ENCODE measurements around the gene FKBP1B.

Gene FKBP1B

DNA sequence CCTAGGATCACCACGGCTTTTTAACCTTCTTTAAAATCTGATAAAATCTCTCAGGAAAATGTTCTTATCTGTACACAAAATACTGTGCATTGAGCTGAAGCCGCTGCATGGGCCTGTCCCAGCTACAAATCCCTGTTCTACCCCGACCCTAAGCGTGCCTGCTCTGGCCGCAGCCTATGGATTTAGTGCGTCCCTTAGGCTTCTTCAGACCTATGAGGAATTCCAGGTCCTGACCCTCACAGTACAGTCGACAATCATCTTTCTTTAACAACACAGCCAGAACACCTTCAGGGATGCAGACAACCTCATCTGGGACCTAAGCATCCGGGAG is 1.9 kb upstream of the FKBP1B start:
- peak overlapping the region; percentile 44 for H3K9ac ChIP-seq (ENCODE audit: low read length)
- H3K79me2 ChIP-seq (ENCODE audit: control insufficient read depth, insufficient read depth, low read length, poor library complexity) = peaks cover 5% of the 10 kb centered on the region
- peaks cover 3 to 4% of the 10 kb centered on the region in 2 experiments for H3K4me1 ChIP-seq (ENCODE audit: control insufficient read depth in 1 of 2, insufficient read depth in 2 of 2, low read length in 2 of 2)
- H3K23ac ChIP-seq (ENCODE audit: low read length) = no peak overlapping the region
- peaks cover 3% of the 10 kb centered on the region for H3K9me3 ChIP-seq (ENCODE audit: insufficient read depth, low read depth, low read length)
- H3K27me3 ChIP-seq (ENCODE audit: insufficient read depth, low read length) = no peaks in the 10 kb centered on the region
- no peaks in the 10 kb centered on the region for H3K36me3 ChIP-seq (ENCODE audit: control insufficient read depth in 1 of 2, insufficient read depth in 2 of 2, low read length in 2 of 2)
- no peak overlapping the region for H3K27ac ChIP-seq (ENCODE audit: low read depth, low read length)
- peak overlapping the region; percentile 58 for H4K91ac ChIP-seq (ENCODE audit: low read depth, low read length)
- H3K4me3 ChIP-seq (ENCODE audit: low read depth, low read length) = no peak overlapping the region
- H2BK120ac ChIP-seq (ENCODE audit: insufficient read depth, low read length, poor library complexity) = peak overlapping the region; percentile 53
- H2BK12ac ChIP-seq (ENCODE audit: low read length) = no peak overlapping the region
- no peak overlapping the region for H3K14ac ChIP-seq (ENCODE audit: low read length)
- no peak overlapping the region for H2AK5ac ChIP-seq (ENCODE audit: low read length)
- H3K4me2 ChIP-seq (ENCODE audit: low read length) = peak overlapping the region; percentile 28
- H4K8ac ChIP-seq (ENCODE audit: low read depth, low read length) = peak overlapping the region; percentile 91
- H3K4ac ChIP-seq (ENCODE audit: low read depth, low read length) = no peak overlapping the region
- peak overlapping the region; percentile 89 for H2AFZ ChIP-seq (ENCODE audit: insufficient read depth, low read length, poor library complexity)
- H2BK5ac ChIP-seq (ENCODE audit: low read depth, low read length, poor library complexity) = no peak overlapping the region
- H3K79me1 ChIP-seq (ENCODE audit: low read length) = peaks cover 6% of the 10 kb centered on the region
- no peak overlapping the region for H3K18ac ChIP-seq (ENCODE audit: low read length)
- WGBS (ENCODE audit: extremely low coverage, insufficient coverage, insufficient read length) = no CpG with 5 or more reads among the region's 8 CpGs
- DNase-seq = no peak
- H4K12ac ChIP-seq (ENCODE audit: low read depth, low read length) = peak overlapping the region; percentile 97

DNA sequence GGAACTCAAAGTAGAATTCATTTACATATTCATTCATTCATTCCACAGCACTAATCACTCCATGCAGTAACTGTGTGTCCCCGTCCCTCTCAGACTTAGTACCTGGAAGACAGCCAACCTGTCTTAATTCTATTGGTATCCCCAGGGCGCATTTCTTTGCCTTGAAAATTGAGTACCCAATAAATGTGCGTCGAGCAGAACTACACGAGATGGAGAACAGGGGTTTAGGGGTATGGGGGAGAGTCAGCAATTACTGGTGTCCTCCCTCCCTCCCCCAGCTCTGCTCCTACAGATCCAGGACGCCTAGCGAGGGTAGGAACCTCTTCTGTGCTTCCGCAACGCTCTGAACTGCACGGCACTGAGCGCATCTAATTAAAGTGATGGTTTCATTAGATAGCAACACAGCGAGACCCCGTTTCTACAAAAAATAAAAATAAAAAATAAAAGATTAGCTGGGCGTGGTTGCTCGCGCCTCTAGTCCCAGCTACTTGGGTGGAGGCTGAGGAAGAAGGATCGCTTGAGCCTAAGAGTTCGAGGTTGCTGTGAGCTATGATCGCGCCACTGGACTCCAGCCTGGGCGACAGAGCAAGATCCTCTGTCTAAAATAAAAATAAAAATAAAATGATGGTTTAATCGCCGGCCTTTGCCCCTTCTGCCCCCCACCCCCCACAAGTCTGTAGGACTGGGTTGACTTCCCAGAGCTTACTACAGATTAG is 614 bp upstream of the FKBP1B start:
- Histone ChIP-seq H2BK12ac (ENCODE audit: low read length) (no peak overlapping the region), H2BK5ac (ENCODE audit: low read depth, low read length, poor library complexity) (no peak overlapping the region), H3K14ac (ENCODE audit: low read length) (no peak overlapping the region), H3K27me3 (ENCODE audit: insufficient read depth, low read length) (no peaks in the 10 kb centered on the region), H3K79me2 (ENCODE audit: control insufficient read depth, insufficient read depth, low read length, poor library complexity) (peaks cover 5% of the 10 kb centered on the region), H3K18ac (ENCODE audit: low read length) (no peak overlapping the region), H3K9me3 (ENCODE audit: insufficient read depth, low read depth, low read length) (peaks cover 3% of the 10 kb centered on the region), H2AK5ac (ENCODE audit: low read length) (no peak overlapping the region), H2AFZ (ENCODE audit: insufficient read depth, low read length, poor library complexity) (peak overlapping the region; percentile 70), H3K23ac (ENCODE audit: low read length) (no peak overlapping the region), H3K4me1 (ENCODE audit: control insufficient read depth in 1 of 2, insufficient read depth in 2 of 2, low read length in 2 of 2) (peaks cover 3 to 4% of the 10 kb centered on the region in 2 experiments), H3K4ac (ENCODE audit: low read depth, low read length) (no peak overlapping the region), H3K27ac (ENCODE audit: low read depth, low read length) (no peak overlapping the region), H3K4me2 (ENCODE audit: low read length) (peak overlapping the region; percentile 81), H3K79me1 (ENCODE audit: low read length) (peaks cover 6% of the 10 kb centered on the region), H4K91ac (ENCODE audit: low read depth, low read length) (no peak overlapping the region), H3K9ac (ENCODE audit: low read length) (no peak overlapping the region), H3K4me3 (ENCODE audit: low read depth, low read length) (no peak overlapping the region), H4K8ac (ENCODE audit: low read depth, low read length) (no peak overlapping the region), H4K12ac (ENCODE audit: low read depth, low read length) (no peak overlapping the region), H3K36me3 (ENCODE audit: control insufficient read depth in 1 of 2, insufficient read depth in 2 of 2, low read length in 2 of 2) (no peaks in the 10 kb centered on the region), H2BK120ac (ENCODE audit: insufficient read depth, low read length, poor library complexity) (no peak overlapping the region)
- no peak for DNase-seq
- no CpG with 5 or more reads among the region's 23 CpGs for WGBS (ENCODE audit: extremely low coverage, insufficient coverage, insufficient read length)

DNA sequence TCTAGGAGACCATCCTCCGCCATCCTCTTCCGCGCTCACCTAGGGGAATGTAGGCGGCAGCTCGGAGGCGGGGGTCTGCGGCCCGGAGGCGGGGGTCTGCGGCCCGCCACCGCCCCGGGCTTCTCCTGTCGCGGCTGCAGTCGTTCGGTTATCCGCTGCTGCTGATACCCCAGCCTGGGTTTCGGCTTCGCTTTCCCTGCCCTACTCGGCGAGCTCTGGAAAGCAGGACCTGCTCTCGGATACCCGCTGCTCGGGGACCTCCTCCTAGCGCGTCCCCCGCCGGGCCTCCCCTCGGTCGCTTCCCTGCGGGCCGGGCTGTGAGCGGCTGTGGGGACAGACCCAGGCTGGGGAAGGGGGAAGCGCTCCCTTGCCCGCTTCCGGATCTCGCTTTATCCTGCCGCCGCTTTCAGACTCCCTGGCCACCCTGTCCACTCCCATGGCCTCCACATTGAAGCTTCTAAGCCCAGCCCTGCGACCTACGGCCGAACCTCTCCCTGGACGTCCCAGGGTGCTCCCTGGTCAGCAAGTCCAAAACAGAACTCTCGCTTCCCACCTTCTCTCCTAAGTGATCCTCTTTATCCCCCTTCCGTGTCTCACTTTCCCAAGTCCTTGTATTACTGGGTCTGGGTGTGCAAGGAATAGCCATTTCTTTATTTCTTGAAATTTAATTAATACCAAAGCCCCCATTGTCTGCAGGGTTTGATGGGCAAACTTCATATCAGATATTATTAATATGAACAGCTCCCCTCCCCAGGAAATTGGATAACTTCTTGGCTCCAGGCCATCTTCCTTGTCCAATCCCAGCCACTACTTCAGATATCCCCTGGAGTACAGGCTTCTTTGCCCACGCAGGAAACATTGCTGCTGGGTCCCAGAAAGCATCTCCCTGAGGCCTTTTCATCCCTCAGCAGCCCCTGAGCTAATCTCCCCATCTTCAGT is 769 bp downstream of the FKBP1B start:
- H2BK120ac ChIP-seq (ENCODE audit: insufficient read depth, low read length, poor library complexity) = no peak overlapping the region
- H3K4ac ChIP-seq (ENCODE audit: low read depth, low read length) = peak overlapping the region; percentile 16
- peak overlapping the region; percentile 80 for H4K12ac ChIP-seq (ENCODE audit: low read depth, low read length)
- peaks cover 3 to 4% of the 10 kb centered on the region in 2 experiments for H3K4me1 ChIP-seq (ENCODE audit: control insufficient read depth in 1 of 2, insufficient read depth in 2 of 2, low read length in 2 of 2)
- H2AK5ac ChIP-seq (ENCODE audit: low read length) = no peak overlapping the region
- H3K9me3 ChIP-seq (ENCODE audit: insufficient read depth, low read depth, low read length) = peaks cover 3% of the 10 kb centered on the region
- peak overlapping the region; percentile 10 for H3K9ac ChIP-seq (ENCODE audit: low read length)
- H2AFZ ChIP-seq (ENCODE audit: insufficient read depth, low read length, poor library complexity) = peak overlapping the region; percentile 94
- no CpG with 5 or more reads among the region's 47 CpGs for whole genome bisulfite sequencing (ENCODE audit: extremely low coverage, insufficient coverage, insufficient read length)
- no peaks in the 10 kb centered on the region for H3K27me3 ChIP-seq (ENCODE audit: insufficient read depth, low read length)
- H3K79me2 ChIP-seq (ENCODE audit: control insufficient read depth, insufficient read depth, low read length, poor library complexity) = peaks cover 5% of the 10 kb centered on the region
- H2BK12ac ChIP-seq (ENCODE audit: low read length) = no peak overlapping the region
- H3K23ac ChIP-seq (ENCODE audit: low read length) = no peak overlapping the region
- H3K18ac ChIP-seq (ENCODE audit: low read length) = peak overlapping the region; percentile 50
- H3K4me3 ChIP-seq (ENCODE audit: low read depth, low read length) = peak overlapping the region; percentile 78
- H4K91ac ChIP-seq (ENCODE audit: low read depth, low read length) = peak overlapping the region; percentile 32
- peak overlapping the region; percentile 71 for H4K8ac ChIP-seq (ENCODE audit: low read depth, low read length)
- H2BK5ac ChIP-seq (ENCODE audit: low read depth, low read length, poor library complexity) = no peak overlapping the region
- peak overlapping the region; percentile 69 for H3K14ac ChIP-seq (ENCODE audit: low read length)
- no peak overlapping the region for H3K27ac ChIP-seq (ENCODE audit: low read depth, low read length)
- H3K4me2 ChIP-seq (ENCODE audit: low read length) = peak overlapping the region; percentile 81
- peaks cover 6% of the 10 kb centered on the region for H3K79me1 ChIP-seq (ENCODE audit: low read length)
- no peaks in the 10 kb centered on the region for H3K36me3 ChIP-seq (ENCODE audit: control insufficient read depth in 1 of 2, insufficient read depth in 2 of 2, low read length in 2 of 2)
- DNase-seq = peak in 1 of 2 donors; percentile 40

DNA sequence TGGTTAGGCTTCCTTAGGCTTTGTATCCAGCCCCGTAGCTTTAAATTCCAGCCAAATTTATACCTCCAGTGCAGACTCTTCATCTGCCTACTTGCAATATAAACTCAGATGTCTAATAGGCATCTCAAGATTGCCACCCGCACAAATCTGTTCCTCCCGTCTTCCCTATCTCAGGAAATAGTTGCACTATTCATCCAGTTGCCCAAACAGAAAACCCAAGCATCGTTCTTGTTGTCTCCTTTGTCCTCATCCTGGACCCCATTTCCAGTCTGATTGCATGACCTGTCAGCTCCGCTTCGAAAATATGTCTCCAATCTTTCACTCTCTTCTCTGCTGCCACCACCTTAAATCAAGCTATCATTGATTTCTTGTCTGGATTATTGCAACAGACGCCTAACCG is 2.3 kb downstream of the FKBP1B start:
- Histone ChIP-seq H3K9me3 (ENCODE audit: insufficient read depth, low read depth, low read length) (peaks cover 3% of the 10 kb centered on the region), H3K4ac (ENCODE audit: low read depth, low read length) (no peak overlapping the region), H3K14ac (ENCODE audit: low read length) (no peak overlapping the region), H3K4me3 (ENCODE audit: low read depth, low read length) (no peak overlapping the region), H3K36me3 (ENCODE audit: control insufficient read depth in 1 of 2, insufficient read depth in 2 of 2, low read length in 2 of 2) (no peaks in the 10 kb centered on the region), H4K91ac (ENCODE audit: low read depth, low read length) (no peak overlapping the region), H3K23ac (ENCODE audit: low read length) (no peak overlapping the region), H2AFZ (ENCODE audit: insufficient read depth, low read length, poor library complexity) (no peak overlapping the region), H3K79me2 (ENCODE audit: control insufficient read depth, insufficient read depth, low read length, poor library complexity) (peaks cover 5% of the 10 kb centered on the region), H2BK120ac (ENCODE audit: insufficient read depth, low read length, poor library complexity) (no peak overlapping the region), H4K12ac (ENCODE audit: low read depth, low read length) (no peak overlapping the region), H3K27me3 (ENCODE audit: insufficient read depth, low read length) (no peaks in the 10 kb centered on the region), H2BK12ac (ENCODE audit: low read length) (no peak overlapping the region), H3K27ac (ENCODE audit: low read depth, low read length) (no peak overlapping the region), H2BK5ac (ENCODE audit: low read depth, low read length, poor library complexity) (no peak overlapping the region), H3K9ac (ENCODE audit: low read length) (no peak overlapping the region), H2AK5ac (ENCODE audit: low read length) (no peak overlapping the region), H3K79me1 (ENCODE audit: low read length) (peaks cover 6% of the 10 kb centered on the region), H4K8ac (ENCODE audit: low read depth, low read length) (no peak overlapping the region), H3K4me2 (ENCODE audit: low read length) (no peak overlapping the region), H3K18ac (ENCODE audit: low read length) (no peak overlapping the region), H3K4me1 (ENCODE audit: control insufficient read depth in 1 of 2, insufficient read depth in 2 of 2, low read length in 2 of 2) (peaks cover 3 to 4% of the 10 kb centered on the region in 2 experiments)
- DNase-seq = no peak
- no CpG with 5 or more reads among the region's 8 CpGs for WGBS (ENCODE audit: extremely low coverage, insufficient coverage, insufficient read length)
